HG02763 (cell line): ENCODE results near the gene CAMK2B.

Experiments used
- ATAC-seq: cut with Tn5 transposase; IDR thresholded peaks from one replicate; pipeline ENCODE4 v1.9.1; 2021; ENCODE audit warnings: mild to moderate bottlenecking, moderate library complexity; ENCODE audit not compliant: unreplicated experiment

The CAMK2B gene

DNA sequence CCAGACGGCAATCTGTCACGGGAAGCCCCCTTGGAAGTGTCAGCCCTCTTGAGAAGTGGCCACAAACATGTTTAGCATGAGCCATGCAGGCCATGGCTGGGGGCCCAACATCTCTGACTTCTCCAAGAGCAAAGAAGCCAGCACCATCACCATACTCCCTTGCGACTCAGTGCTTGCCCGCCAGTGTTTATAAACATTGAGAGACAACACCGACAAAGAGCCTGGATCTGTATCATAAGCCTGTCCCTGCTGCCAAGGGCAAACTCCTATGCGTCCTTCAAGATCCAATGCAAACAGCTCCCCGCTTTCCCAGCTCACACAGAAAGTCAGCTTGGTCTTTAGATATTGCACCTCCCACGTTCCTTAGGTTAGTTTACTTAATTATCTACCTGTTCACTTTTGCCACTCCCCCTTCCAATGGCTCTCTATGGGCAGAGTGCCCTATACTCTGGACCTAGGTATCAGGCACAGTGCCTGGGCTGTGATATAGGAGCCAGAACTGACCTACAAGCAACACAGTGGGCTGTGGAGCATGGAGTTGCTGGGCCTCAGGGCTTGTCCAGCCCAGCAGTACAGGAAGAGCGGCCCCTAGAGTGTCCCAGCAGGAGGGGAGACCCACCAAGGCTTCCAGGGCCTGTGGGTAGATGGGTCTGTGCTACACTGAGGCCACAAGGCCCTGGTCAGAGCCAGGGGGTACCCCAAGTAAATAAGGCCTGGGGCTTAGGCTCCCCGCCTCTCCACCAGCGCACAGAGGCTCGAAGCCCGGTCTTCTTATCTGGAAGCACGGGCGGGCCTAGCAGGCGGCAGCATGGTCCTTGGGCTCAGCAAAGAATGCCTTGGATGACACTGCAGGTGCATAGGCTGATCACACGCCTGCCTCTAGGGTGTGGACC, 37.7 kb downstream of the CAMK2B start:
- ATAC-seq: no peak

DNA sequence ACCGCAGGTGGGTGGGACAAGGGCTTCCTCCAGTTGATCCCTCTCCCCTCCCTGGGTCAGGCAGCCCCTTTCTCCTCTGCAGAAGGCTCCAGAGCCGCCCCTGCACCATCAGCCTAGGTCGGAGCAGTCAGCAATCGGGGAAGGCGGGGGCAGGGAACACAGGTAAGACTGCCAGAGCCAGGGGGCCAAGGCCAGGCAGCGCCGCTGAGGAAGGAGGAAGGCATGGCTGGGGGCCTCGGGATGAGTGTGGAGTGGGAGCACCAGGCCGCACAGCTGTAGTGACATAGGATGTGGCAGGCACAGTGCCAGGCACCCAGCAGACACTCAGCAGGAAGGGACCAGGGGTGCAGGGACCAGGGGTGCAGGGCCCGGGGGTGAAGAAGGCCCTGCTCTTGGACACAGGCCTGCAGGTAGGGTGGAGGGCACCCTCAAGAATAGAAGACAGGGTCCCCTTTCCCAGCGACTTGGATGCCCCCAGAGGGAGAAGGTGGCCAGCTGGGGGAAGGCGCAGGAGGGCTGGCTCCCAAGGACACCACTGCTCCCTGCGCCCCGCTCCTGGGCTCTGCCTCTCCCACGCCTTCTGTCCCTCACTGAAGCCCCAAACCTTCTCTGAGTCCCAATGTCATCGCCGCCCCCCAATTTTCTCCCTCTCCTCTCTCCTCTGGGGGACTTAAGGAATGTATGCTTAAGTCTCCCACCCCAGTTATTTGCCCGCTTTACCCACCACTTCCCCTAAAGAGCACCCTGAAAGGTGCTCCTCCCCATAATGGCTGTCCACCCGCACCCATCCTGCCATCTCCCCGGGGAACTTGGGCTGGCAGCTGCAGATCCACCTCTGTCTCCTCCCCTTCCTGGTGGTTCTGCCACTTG, 38.5 kb downstream of the CAMK2B start:
- ATAC-seq: no peak

DNA sequence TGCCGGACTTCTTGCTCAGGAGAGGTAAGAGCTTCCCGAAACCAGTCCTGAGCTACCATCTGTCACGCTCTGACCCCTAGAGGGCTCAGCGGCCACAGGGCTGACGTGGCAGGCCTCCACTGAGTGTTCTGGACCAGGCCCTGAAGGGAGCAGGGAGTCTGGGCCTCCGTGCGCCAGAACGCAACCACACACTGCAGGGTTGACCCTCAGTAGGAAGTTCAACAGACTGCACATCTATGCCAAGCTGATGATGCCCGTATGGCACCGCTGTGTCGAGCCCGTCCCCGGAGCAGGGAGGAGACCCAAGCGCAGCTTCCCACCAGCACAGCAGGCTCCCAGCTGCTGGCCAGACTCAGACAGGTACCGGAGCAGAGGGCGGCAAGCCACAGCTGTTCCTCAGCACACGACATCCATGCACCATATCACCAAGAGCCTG, 39.2 kb downstream of the CAMK2B start:
- ATAC-seq: no peak

DNA sequence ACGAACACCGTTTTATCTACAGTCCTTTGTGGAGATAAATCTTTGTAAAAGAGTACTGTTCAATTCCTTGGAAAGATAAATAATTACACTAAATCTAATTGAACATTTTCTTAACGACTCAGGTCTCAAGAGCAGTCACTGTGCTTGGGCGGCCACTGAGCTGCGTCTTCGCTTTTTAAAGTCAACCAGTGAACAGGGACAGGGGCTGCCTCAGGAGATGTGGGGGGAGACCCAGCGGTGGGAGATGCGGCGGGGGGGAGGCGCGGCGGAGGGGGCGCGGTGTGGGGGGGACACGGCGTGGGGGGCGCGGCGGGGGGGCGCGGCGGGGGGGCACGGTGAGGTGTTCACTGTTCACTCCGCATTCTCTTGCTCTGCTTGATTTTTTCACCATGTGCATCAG, 39.8 kb downstream of the CAMK2B start:
- ATAC-seq: no peak

DNA sequence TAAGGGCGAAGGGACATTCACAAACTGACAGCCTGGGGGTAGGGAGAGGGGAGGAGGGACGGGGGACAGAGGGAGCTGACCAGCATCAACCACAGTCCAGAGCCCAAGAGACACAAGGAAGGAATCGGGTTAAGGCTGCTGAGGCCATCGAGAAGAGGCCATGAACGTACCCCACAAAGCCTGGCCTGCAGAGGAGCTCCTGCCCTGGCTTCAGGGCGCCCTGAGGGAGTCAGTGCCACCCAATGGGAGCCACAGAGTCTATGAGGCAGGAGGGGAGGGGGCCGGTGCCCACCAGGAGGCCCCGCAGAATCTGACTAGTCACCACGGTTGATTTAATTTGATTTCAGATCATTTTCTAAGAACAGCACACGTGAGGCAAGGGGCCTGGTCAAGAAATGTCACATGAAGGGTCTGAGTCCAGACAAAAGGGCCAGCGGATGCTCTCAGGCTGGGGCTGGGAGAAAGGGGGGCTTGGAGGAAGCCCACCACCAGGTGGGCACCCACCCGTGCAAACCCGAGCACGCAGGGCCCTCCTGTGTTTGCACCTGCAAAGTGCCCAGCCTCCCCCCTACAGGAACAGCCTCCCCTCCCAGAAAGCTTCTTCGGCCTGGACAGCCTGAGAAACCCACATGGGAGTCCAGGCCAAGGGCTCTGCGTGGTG, 40.4 kb downstream of the CAMK2B start:
- ATAC-seq: no peak

DNA sequence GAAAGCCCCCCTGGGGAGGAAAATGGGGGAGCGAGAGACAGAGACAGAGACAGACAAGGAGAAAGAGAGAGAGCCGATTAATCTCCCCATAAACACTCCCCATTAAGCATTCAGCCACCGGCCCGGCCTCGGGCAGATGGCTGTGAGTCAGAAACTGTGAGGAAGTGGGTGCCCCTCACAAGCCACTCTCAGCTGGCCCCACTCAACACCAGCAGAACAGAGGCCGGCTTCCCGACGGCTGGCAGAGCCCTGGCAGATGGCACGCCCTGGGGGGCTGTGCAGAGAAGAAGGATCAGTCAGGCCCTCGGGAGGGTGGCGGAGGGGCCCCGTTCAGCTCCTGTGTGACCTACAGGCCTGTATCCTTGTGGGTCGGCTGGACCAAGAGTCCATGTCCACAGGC, 41.2 kb downstream of the CAMK2B start:
- no peak for ATAC-seq

DNA sequence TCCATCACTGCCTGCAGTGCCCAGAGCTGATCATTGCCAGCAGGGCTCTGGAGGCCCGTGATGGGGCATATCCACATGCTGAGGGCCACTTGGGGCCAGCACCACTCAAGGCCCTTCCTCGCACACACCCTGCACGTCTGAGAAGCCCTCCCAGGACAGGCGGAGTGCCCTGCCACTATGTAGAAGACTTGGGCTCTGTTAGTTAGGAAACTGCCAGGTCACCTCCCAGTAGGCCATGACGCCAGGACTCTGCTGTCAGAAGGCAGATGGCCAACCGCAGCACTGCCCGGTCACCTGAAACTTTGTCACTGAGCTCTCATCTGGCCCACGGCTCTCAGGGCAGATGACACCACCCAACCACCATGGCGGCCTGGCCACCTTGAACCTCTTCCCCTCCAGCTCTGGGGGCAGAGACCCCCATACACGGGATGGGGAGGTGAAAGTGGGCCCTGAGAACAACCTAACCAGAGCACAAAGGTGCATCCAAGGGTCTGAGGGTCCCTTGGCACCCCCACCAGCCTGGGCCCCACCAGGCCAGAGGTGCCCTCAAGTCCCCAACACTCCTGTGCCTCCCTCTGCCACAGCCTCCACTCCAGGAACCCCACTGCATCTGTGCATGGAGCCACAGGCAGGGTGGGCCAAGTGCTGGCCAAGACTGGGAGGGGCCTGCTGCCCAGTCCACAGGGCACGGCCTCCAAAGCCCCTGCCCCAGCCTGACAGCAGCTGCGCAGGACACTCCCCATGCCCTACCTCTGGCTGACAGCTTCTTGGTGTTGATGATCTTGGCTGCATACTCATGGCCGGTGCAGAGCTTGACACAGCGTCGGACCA, 41.8 kb downstream of the CAMK2B start:
- no peak for ATAC-seq

DNA sequence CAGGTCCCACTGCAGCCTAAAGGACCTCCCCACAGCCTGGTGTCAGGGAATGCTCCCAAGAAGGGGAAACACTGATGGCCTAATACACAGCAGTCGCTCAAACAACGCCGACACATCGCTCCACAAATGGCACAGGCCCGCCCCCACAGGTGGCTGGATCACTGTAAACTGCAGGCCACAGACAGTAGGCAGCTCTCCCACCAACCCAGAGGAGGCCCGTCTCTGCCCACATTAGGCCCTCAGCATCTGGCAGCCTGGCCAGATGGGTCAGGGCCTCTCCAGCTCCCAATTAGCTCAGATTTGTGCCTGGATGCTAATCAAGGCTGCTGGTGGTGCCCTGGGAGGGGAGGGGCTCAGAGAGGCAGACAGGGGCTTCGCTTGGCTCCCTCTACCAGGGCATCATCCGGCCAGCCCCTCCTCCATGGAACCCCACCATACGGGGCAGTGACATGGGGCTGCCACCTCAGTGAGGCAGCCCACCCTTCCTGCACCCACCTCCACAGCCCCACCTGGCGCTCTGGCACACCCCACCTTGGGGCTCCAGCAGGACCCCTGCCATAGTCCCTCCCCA, 42.7 kb downstream of the CAMK2B start:
- no peak for ATAC-seq

DNA sequence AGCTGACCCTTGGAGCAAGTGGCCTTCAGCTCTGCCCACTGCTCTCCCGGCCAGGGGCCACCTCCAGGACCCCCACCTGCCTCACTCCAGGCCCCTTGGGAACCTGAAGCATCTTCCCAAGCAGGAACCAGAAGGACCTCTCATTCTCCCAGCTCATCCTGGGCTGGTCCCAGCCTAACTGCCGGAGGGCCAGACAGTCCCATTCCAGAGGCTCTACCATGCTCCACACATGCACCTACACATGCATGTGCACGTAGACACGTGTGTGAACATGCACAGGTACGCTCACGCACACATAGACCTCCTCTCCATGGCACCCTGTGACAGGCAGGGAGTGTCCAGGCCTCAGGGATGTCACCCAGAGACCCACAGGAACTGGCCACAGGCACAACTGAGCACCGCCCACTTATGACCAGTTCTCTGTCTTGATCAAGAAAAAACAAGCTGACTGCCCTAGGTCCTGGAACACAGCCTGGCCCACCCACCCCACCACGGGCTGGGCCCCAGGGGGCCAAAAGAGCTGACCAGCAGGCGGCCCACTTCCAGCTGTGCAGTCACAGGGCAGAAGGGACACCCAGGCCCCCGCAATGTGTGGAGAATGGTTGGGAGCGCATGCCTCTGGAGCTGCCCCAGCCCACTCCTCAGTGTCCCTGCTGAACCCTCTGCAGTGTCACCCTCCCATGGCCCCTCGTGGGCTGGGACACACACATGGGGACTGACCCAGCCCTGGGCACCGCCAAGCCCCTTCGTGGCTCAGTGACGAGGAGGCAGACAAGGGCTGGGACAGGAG, 43.4 kb downstream of the CAMK2B start:
- ATAC-seq: no peak

DNA sequence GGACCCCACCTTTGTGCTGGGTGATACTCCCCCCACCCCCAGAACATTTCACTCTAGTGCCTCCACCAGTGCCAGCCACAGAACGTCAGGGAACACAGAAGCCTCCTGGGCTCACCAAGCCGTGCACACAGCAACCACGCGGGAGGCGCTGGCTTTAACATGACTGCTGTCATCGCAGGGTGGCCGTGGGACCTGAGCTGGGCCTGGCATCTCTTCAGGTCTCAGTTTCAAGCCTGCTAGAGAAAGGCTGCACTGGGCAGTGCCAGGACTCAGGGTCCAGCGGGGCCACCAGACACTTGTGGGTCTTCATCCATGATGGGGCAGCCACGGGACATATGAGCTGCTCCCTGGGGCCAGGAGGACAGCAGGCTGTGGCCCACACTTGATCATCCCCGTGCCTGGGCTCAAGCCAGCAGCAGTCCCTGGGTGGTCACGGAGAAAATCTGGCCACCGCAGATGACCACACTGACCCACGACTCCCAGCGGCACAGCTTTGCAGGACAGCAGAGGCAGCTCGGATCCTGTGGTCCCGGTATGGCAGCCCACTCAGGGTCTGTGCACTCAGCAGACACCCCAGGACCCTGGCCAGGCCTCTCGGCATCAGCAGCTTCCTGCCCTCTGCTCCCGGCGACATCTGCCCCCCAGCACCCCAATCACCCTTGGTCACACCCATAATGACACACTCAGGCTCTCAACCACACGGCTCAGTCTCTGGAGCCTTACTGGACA, 44.2 kb downstream of the CAMK2B start:
- no peak for ATAC-seq

DNA sequence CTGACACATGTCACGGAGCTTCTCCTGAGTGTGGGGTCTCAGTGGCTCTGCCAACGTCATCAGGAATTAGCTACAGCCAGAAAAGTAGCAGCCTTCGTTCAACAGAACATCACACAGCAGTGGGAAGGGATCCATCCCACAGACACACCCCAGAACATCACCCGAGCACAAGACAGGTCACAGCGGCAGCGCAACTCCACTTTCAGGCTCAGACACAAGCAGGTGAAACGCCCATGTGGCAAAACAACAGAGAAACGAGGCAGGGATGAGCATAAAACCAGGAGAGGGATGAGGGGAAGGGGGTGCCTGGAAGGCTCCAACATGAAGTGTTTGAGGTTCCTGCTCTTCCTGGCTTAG, 44.8 kb downstream of the CAMK2B start:
- no peak for ATAC-seq

DNA sequence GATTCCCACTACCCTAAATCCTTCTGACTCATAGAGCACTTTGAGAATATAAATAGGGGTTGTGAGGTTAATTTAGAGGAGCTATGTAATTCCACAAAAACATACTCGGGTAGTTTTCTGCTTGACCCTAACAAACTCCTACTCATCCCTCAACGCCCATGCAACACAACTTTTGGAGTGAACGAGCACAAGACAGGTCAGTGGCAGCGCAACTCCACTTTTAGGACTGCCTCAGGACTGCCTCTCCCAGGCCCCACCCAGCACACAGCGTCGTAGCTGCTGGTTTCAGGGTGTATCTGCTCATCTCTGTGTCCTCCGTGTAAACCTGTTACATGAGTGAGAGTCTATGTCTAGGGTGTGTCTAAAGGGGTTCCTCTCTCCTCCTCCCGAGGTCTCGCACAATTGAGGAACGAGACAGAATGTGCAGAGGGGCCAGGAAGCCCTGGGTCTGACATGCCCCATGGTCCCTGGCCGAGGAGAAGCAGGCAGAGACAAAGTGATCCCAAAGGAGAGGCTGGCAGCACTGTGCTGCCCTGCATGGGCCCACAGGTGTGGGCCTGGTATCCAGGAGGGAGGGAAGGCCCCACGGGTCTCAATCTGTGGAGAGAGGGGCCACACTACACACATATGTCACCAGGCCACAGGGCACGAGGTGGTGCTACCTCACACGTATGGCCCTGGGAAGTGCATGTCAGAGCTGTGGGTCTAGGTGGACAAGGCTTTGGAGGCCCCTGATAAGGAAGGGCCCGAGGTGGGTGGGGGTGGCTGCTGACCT, 45.5 kb downstream of the CAMK2B start:
- ATAC-seq: no peak

DNA sequence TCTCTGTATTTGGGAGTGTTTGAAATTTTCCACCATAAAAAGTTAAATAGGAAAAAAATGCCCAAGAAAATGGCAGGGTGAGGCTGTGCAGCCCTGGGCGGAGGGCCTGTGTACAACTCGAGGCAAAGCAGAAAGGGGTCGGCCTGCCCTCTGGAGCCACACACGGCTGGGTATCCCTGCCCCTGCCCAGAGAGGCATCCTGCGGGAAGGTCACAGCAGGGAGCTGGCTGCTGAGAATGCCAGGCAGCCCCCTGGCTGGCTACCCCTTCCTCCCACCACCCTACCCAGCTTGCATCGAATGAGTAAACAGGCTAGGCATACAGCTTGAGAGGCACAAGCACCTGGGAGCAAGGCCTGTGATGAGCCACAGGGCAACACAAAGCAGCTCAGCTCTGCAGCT, 46.1 kb downstream of the CAMK2B start:
- ATAC-seq: no peak

DNA sequence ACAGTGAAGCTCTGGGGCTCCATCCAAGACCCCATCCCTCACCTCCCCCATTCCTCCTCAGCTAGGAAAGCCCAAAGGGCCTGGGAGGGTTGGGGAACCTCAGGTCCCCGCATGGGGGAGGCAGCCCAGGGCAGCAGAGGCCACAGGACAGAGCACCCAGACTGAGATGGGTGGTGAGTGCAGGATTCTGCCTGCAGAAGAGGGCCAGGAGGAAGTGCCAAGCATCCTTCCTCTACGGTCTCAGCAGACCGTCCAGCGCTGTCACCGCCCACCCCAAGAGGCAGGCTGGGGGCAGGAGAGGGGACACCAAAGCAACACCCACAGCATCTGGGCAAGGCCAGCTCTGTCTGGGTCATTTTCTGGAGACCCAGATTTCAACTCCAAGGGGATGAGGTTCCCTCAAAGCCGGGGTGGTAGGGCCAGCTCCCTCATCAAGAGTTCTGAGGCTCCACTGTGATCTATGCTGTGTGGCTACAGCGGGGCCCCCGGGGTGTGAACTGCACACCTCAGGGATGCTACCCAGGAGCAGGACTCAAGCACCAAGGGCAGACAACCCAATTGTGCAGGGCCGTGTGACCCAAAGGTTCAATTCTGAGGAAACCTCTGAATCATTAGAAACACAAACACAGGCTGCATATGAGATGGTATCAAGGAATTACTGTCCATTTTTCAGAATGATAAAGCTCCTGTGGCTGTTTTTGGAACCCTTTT, 46.8 kb downstream of the CAMK2B start:
- ATAC-seq: no peak

DNA sequence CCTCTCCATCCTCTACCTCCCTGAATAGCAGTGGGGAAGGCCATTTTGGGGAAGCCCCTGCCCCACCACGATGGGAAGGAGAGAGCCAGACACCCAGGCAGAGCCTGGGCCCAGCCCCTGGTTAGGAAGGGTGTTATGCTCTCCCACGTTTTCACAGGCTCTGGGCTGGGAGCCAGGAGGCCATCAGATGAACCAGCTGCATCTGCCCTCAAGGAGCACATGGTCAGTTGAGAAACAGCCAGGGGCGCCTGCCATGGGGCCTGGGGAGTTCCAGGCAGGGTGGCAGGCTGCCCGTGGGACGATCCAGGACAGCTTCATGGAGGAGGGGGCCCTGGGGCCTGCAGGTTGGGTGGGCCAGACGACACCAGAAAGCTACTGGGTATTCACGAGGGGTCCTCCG, 47.5 kb downstream of the CAMK2B start:
- no peak for ATAC-seq

DNA sequence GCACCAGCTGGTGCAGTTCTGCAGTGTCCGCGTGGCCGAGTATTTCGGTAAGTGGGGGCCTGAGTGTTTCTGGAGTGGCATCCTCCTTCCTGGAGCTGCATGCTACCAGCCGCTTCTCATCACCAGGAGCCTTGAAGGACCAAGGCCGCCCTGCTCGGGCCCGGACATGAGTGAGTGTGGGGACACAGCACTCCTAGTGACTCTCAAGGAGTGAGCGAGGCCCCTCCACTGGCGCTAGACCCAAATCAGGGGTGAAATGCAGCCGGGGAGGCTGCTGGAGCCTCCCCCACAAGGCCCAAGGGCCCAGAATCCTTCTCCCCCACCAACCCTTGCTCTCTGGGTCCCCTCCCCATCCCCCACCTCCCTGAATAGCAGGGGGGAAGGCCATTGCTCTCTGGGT, 48.0 kb downstream of the CAMK2B start:
- no peak for ATAC-seq

DNA sequence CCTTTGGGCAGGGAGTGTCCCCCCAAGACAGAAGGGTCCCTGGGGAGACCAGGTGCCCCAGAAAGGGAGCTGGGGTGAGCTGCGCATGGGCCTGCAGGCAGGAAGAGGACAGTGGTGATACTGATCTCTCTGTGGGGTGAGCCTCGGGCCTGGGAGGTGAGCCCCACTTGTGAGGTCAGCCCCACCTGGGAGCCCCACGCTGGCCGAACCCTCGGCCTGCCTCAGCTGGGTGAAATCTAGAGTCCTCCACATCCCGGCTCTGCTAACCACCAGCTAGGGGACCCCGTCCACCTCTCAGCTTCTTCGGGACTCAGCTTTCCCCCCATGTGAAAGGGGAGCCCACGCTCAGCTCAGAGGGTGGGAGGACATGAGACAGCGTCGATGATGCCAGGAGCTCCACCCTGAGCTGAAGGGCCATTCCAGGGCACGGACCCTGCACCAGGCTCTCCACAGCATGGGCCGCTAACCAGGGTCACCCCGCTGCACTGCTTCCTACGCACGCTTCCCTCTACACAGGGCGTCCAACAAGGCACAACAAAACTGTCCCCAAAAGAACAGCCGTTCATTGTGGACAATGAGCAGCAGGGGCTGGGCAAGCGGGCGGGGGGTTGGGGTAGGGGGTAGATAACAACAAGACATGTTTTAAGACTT, 48.7 kb downstream of the CAMK2B start:
- no peak for ATAC-seq
